Measurements from ENCODE around the gene TC2N.

DNA sequence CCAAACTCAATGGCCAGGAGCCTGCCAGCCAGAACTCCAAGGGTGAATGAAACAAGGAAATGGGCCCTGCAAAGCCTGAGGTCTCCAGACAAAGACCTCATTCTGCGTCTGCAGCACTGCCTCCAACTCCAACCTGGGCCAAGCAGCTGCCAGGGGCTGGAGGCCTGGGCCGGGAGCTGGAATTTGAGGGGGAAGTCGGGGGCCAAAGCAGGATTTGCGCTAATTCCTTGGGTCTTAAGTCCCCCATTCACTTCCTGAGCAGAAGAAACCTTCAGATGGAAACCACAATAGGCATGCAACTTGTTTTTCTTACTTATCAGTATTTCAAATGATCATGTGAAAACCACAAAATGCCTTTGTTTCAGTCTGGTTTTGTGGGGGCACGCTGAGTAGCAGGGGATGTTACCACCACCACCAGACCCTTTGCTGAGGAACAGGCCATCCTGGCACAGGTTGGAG is 23.0 kb upstream of the TC2N start:
- TF ChIP-seq, protein P1, sequence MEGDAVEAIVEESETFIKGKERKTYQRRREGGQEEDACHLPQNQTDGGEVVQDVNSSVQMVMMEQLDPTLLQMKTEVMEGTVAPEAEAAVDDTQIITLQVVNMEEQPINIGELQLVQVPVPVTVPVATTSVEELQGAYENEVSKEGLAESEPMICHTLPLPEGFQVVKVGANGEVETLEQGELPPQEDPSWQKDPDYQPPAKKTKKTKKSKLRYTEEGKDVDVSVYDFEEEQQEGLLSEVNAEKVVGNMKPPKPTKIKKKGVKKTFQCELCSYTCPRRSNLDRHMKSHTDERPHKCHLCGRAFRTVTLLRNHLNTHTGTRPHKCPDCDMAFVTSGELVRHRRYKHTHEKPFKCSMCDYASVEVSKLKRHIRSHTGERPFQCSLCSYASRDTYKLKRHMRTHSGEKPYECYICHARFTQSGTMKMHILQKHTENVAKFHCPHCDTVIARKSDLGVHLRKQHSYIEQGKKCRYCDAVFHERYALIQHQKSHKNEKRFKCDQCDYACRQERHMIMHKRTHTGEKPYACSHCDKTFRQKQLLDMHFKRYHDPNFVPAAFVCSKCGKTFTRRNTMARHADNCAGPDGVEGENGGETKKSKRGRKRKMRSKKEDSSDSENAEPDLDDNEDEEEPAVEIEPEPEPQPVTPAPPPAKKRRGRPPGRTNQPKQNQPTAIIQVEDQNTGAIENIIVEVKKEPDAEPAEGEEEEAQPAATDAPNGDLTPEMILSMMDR (IDR thresholded peaks at IDR 0.05; ENCODE audit: low read length), result no peak
- no peak for TF ChIP-seq EZH2phosphoT487 (IDR thresholded peaks at IDR 0.05; ENCODE audit: low read length)

All from MM.1S (cell line).